ENCODE data around the gene USE1. TPM values are rescaled to one million over a fixed set of nuclear protein-coding genes. Genes with fewer than 3 reads are reported as not detected.

Gene USE1, protein sequence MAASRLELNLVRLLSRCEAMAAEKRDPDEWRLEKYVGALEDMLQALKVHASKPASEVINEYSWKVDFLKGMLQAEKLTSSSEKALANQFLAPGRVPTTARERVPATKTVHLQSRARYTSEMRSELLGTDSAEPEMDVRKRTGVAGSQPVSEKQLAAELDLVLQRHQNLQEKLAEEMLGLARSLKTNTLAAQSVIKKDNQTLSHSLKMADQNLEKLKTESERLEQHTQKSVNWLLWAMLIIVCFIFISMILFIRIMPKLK
- 14.1 to 17.1 TPM (median 16.2 TPM) in 5 replicates for total RNA-seq (2022; extraction: Qiagen RNA extraction; ENCODE audit: low read depth)

GRCh38 chr19:17215127-17215971 is at the start of gene USE1:
TSS of gene USE1 (plus strand) at chr19:17215357. CDS start at chr19:17215406, 49 bp downstream.

DNA sequence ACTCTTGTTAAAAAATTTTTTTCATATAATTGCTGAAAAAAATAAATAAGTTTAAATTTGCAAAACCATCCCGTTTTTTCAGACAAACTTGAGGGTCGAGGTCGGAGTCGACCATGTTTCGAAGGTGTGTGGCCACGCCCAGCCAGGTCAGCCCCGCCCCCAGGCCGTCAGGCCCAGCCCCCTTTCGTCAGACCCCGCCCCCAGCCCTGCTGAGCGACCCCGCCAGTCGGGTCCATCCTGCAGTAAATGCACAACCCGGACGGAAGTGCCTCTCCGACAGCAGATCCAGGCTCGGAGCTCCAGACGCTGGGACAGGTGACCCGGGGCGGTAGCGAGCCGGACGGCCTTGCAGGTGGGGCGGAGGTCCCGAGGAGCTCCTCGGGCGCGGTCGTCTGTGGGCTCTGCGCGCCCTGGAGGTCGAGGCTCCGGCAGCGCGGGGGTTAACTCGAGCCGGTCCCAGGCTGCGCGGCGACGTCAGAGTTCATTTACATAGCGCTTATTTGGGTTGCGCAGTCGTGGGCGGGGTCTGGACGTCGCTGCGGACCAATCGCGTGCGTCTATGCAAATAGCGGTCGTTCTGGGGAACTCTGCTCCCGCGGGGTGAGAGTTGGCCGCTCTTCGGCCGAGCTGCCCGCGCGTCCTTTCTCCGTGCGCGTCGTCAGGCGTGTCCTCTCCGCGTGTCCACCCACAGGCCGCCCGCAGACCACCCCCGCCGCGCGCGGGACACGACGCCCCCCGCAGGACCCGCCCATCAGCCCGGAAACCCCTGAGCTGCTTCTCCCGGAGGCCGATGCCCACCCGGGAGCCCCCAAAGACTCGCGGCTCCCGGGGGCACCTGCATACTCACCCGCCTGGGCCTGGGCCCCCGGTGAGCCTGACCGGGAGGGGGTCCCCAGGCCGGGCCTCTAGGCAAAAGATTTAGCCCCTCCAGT is 11.1 kb downstream of the USE1 start, which contains the start of gene OCEL1:
OCEL1 (plus strand) TSS at position 225 of the 932 bp plus-strand sequence; CDS start at position 247, 22 bp downstream.

DNA sequence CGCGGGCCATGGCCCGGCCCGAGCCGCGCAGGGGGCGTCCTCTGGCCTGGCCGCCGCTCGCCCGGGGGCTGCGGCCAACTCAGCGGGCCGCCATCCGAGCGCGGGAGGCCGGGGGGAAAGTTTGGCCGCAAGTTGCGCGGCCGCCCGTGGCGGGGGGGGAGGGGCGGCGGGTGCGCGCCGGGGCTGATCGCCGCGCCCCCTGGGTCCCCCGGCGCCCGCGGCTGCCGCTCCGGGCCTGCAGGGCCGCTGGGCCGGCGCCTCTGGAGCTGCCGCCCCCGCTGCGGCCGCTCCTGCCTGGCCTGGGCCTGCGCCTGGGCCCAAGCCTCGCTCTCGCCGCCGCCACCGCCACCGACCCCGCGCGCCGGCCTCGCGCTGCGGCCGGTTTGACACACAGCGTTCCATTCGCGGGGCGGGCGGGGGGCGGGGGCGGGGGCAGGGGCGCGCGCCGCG is 30.4 kb downstream of the USE1 start, which contains the start of gene NR2F6:
NR2F6 (minus strand) TSS at position 385 of the 450 bp plus-strand sequence. CDS start 699 bp downstream, outside the sequence.

GRCh38 chr19:17264641-17264979 is 49.5 kb downstream of the USE1 start, which contains the start of gene USHBP1:
TSS of gene USHBP1 (minus strand) at chr19:17264745. CDS start at chr19:17264299, 446 bp downstream.

GRCh38 chr19:17266975-17267788 is 52.0 kb downstream of the USE1 start, which contains the start of gene BABAM1:
TSS of gene BABAM1 (plus strand) at chr19:17267443. CDS start at chr19:17268807, 1,364 bp downstream.

Other genes with a start within 250 kb of the USE1 start
- gene CPAMD8, start 188.5 kb upstream of the USE1 start, total RNA-seq (2022; extraction: Qiagen RNA extraction; ENCODE audit: low read depth): 0.07 to 0.27 TPM (median 0.09 TPM) in 4 of 5 replicates, not detected in the other
- gene HAUS8, start 139.9 kb upstream of the USE1 start, total RNA-seq (2022; extraction: Qiagen RNA extraction; ENCODE audit: low read depth): 11.0 to 14.2 TPM (median 14.0 TPM) in 5 replicates
- gene MYO9B, start 139.6 kb upstream of the USE1 start, total RNA-seq (2022; extraction: Qiagen RNA extraction; ENCODE audit: low read depth): 30.5 to 40.5 TPM (median 38.3 TPM) in 5 replicates
- gene OCEL1, start 10.9 kb downstream of the USE1 start, total RNA-seq (2022; extraction: Qiagen RNA extraction; ENCODE audit: low read depth): 7.8 to 12.5 TPM (median 11.7 TPM) in 5 replicates
- 34.3 to 67.1 TPM (median 61.8 TPM) in 5 replicates for gene NR2F6, start 30.6 kb downstream of the USE1 start, total RNA-seq (2022; extraction: Qiagen RNA extraction; ENCODE audit: low read depth)
- not detected in 5 replicates for gene USHBP1, start 49.4 kb downstream of the USE1 start, total RNA-seq (2022; extraction: Qiagen RNA extraction; ENCODE audit: low read depth)
- gene BABAM1, start 52.1 kb downstream of the USE1 start, total RNA-seq (2022; extraction: Qiagen RNA extraction; ENCODE audit: low read depth): 59.7 to 68.1 TPM (median 61.7 TPM) in 5 replicates
- 0.27 to 0.64 TPM (median 0.52 TPM) in 5 replicates for gene ANKLE1, start 66.5 kb downstream of the USE1 start, total RNA-seq (2022; extraction: Qiagen RNA extraction; ENCODE audit: low read depth)
- 2.2 to 3.4 TPM (median 3.0 TPM) in 5 replicates for gene ABHD8, start 88.1 kb downstream of the USE1 start, total RNA-seq (2022; extraction: Qiagen RNA extraction; ENCODE audit: low read depth)
- 63.3 to 93.7 TPM (median 79.5 TPM) in 5 replicates for gene MRPL34, start 90.5 kb downstream of the USE1 start, total RNA-seq (2022; extraction: Qiagen RNA extraction; ENCODE audit: low read depth)
- gene DDA1, start 94.2 kb downstream of the USE1 start, total RNA-seq (2022; extraction: Qiagen RNA extraction; ENCODE audit: low read depth): 52.0 to 61.8 TPM (median 60.6 TPM) in 5 replicates
- 2.2 to 4.0 TPM (median 3.5 TPM) in 5 replicates for gene ANO8, start 119.5 kb downstream of the USE1 start, total RNA-seq (2022; extraction: Qiagen RNA extraction; ENCODE audit: low read depth)
- gene GTPBP3, start 122.2 kb downstream of the USE1 start, total RNA-seq (2022; extraction: Qiagen RNA extraction; ENCODE audit: low read depth): 15.2 to 22.9 TPM (median 21.2 TPM) in 5 replicates
- gene PLVAP, start 162.0 kb downstream of the USE1 start, total RNA-seq (2022; extraction: Qiagen RNA extraction; ENCODE audit: low read depth): not detected in 5 replicates
- not detected in 5 replicates for gene CCDC194, start 178.8 kb downstream of the USE1 start, total RNA-seq (2022; extraction: Qiagen RNA extraction; ENCODE audit: low read depth)
- 0.21 to 0.39 TPM (median 0.29 TPM) in 3 of 5 replicates, not detected in the others for gene BST2, start 190.3 kb downstream of the USE1 start, total RNA-seq (2022; extraction: Qiagen RNA extraction; ENCODE audit: low read depth)
- gene MVB12A, start 204.7 kb downstream of the USE1 start, total RNA-seq (2022; extraction: Qiagen RNA extraction; ENCODE audit: low read depth): 30.6 to 41.6 TPM (median 40.0 TPM) in 5 replicates
- gene TMEM221, start 233.3 kb downstream of the USE1 start, total RNA-seq (2022; extraction: Qiagen RNA extraction; ENCODE audit: low read depth): 0.26 to 0.79 TPM (median 0.68 TPM) in 5 replicates
- not detected in 5 replicates for gene NXNL1, start 245.6 kb downstream of the USE1 start, total RNA-seq (2022; extraction: Qiagen RNA extraction; ENCODE audit: low read depth)